Type B pancreatic cell (in vitro differentiated cells): ENCODE results near the gene FERMT1. TPM values are rescaled to one million over a fixed set of nuclear protein-coding genes. Genes with fewer than 3 reads are reported as not detected.
A peak's percentile ranks its signal among the peaks of the same experiment; 100 is the strongest.
"Not testable (repeated sequence)": the region's sequence is repeated elsewhere in the genome, so short reads cannot be mapped to it uniquely, and the experiment has no call there.

Source experiments
- DNase-seq: peaks from one replicate; pipeline ENCODE4 v3.0.0; 2021; ENCODE audit warnings: mixed read lengths; ENCODE audit not compliant: unreplicated experiment; ENCODE audit errors: extremely low spot score
- H3K27ac Mint-ChIP-seq: 2 replicates; pipeline ENCODE4 v1.8.0; 2021; ENCODE audit warnings: mild to moderate bottlenecking, mixed read lengths
- H3K27me3 Mint-ChIP-seq: 2 replicates; pipeline ENCODE4 v1.8.0; 2021; ENCODE audit warnings: mixed read lengths
- H3K36me3 Mint-ChIP-seq: 2 replicates; pipeline ENCODE4 v1.8.0; 2021; ENCODE audit warnings: mixed read lengths
- H3K4me1 Mint-ChIP-seq: one replicate; pipeline ENCODE4 v1.8.0; 2021; ENCODE audit warnings: mixed read lengths; ENCODE audit not compliant: unreplicated experiment
- H3K4me3 Mint-ChIP-seq: 2 replicates; pipeline ENCODE4 v1.8.0; 2021; ENCODE audit warnings: mild to moderate bottlenecking, mixed read lengths
- H3K9me3 Mint-ChIP-seq: 2 replicates; pipeline ENCODE4 v1.8.0; 2021; ENCODE audit warnings: mixed read lengths
- CTCF ChIP-seq: fragments of 200-600 bp; sonication (generic); conservative IDR thresholded peaks from 2 replicates; pipeline ENCODE4 v1.5.0; 2021; ENCODE audit warnings: antibody characterized with exemption, mild to moderate bottlenecking
- total RNA-seq: library from RNA; stranded (reverse); gene quantifications from 2 replicates; pipeline ENCODE4 v1.2.1, GENCODE V29; 2021; ENCODE audit warnings: low replicate concordance

The FERMT1 gene
- total RNA-seq, 1 donor from 2014 or later, result 7.1 TPM

- TF ChIP-seq CTCF, result no peak
- no peak for DNase-seq
- peaks cover 41% of the 10 kb centered on the region for H3K27me3 Mint-ChIP-seq
- H3K27ac Mint-ChIP-seq, result peak overlapping the region; percentile 13
- H3K4me3 Mint-ChIP-seq, result no peak overlapping the region
- no peaks in the 10 kb centered on the region for H3K36me3 Mint-ChIP-seq
- peaks cover 37% of the 10 kb centered on the region for H3K4me1 Mint-ChIP-seq
- no peaks in the 10 kb centered on the region for H3K9me3 Mint-ChIP-seq
Measured at GRCh38 chr20:6055161-6055783, 67.6 kb downstream of the FERMT1 start.

GRCh38 chr20:6054689-6055051 lies 68.2 kb downstream of the FERMT1 start:
- H3K36me3 Mint-ChIP-seq, H3K9me3 Mint-ChIP-seq, DNase-seq: not testable (repeated sequence)
- Mint-ChIP-seq H3K4me1 (peaks cover 35% of the 10 kb centered on the region), H3K4me3 (peak overlapping the region; percentile 35), H3K27ac (peak overlapping the region; percentile 46), H3K27me3 (peaks cover 46% of the 10 kb centered on the region)

GRCh38 chr20:6053776-6054688 lies 68.8 kb downstream of the FERMT1 start, which contains the start of gene LRRN4:
LRRN4 (minus strand) TSS chr20:6054060; CDS start chr20:6052799, 1,261 bp downstream.
- peak within 1 kb of the TSS; percentile 72 for H3K27ac Mint-ChIP-seq
- no peak for DNase-seq
- H3K27me3 Mint-ChIP-seq, result peaks cover 47% of the 10 kb centered on the region
- no peaks in the 10 kb centered on the region for H3K9me3 Mint-ChIP-seq
- H3K4me3 Mint-ChIP-seq, result peak within 1 kb of the TSS; percentile 82
- H3K36me3 Mint-ChIP-seq, result no peaks in the 10 kb centered on the region
- TF ChIP-seq CTCF, result no peak
- peaks cover 29% of the 10 kb centered on the region for H3K4me1 Mint-ChIP-seq

GRCh38 chr20:6053064-6053775 lies 69.6 kb downstream of the FERMT1 start:
- Mint-ChIP-seq H3K4me3 (peak overlapping the region; percentile 82), H3K27me3 (peaks cover 51% of the 10 kb centered on the region), H3K36me3 (peaks cover 2% of the 10 kb centered on the region), H3K9me3 (no peaks in the 10 kb centered on the region), H3K27ac (peak overlapping the region; percentile 24), H3K4me1 (peaks cover 22% of the 10 kb centered on the region)
- TF ChIP-seq CTCF, result no peak
- no peak for DNase-seq

- H3K36me3 Mint-ChIP-seq, result peaks cover 4% of the 10 kb centered on the region
- no peak for TF ChIP-seq CTCF
- no peak overlapping the region for H3K27ac Mint-ChIP-seq
- no peak for DNase-seq
- no peaks in the 10 kb centered on the region for H3K9me3 Mint-ChIP-seq
- H3K27me3 Mint-ChIP-seq, result peaks cover 51% of the 10 kb centered on the region
- peak overlapping the region; percentile 75 for H3K4me3 Mint-ChIP-seq
- peaks cover 17% of the 10 kb centered on the region for H3K4me1 Mint-ChIP-seq
Measured at GRCh38 chr20:6051505-6051904, 71.3 kb downstream of the FERMT1 start.
